ENCODE measurements around the gene KIRREL3. TPM values are rescaled to one million over a fixed set of nuclear protein-coding genes. Genes with fewer than 3 reads are reported as not detected.
"Not testable (repeated sequence)": the region's sequence is repeated elsewhere in the genome, so short reads cannot be mapped to it uniquely, and the experiment has no call there.

Gene KIRREL3
- total RNA-seq, 1 donor from 2014 or later: under 0.01 TPM

GRCh38 chr11:126400479-126400878, 600.1 kb downstream of the KIRREL3 start:
- Histone ChIP-seq H3K4me3 (ENCODE audit: low read length in 3 of 3) (no peak overlapping the region), H3K4me1 (ENCODE audit: control insufficient read depth in 3 of 3, insufficient read depth in 3 of 3, low read length in 3 of 3) (no peaks in the 10 kb centered on the region), H3K27me3 (ENCODE audit: control insufficient read depth in 3 of 3, insufficient read depth in 3 of 3, low read length in 3 of 3) (no peaks in the 10 kb centered on the region), H3K9me3 (ENCODE audit: control insufficient read depth in 3 of 3, low read length in 3 of 3) (no peaks in the 10 kb centered on the region), H3K27ac (ENCODE audit: low read depth, low read length) (no peak overlapping the region), H3K36me3 (ENCODE audit: control insufficient read depth in 3 of 3, insufficient read depth in 3 of 3, low read length in 3 of 3) (no peaks in the 10 kb centered on the region), H3K9ac (ENCODE audit: low read depth in 1 of 3, low read length in 3 of 3) (no peak overlapping the region)

- Histone ChIP-seq H3K4me1 (ENCODE audit: control insufficient read depth in 3 of 3, insufficient read depth in 3 of 3, low read length in 3 of 3) (no peaks in the 10 kb centered on the region), H3K9ac (ENCODE audit: low read depth in 1 of 3, low read length in 3 of 3) (no peak overlapping the region), H3K27ac (ENCODE audit: low read depth, low read length) (no peak overlapping the region), H3K27me3 (ENCODE audit: control insufficient read depth in 3 of 3, insufficient read depth in 3 of 3, low read length in 3 of 3) (no peaks in the 10 kb centered on the region), H3K36me3 (ENCODE audit: control insufficient read depth in 3 of 3, insufficient read depth in 3 of 3, low read length in 3 of 3) (no peaks in the 10 kb centered on the region), H3K9me3 (ENCODE audit: control insufficient read depth in 3 of 3, low read length in 3 of 3) (no peaks in the 10 kb centered on the region), H3K4me3 (ENCODE audit: low read length in 3 of 3) (no peak overlapping the region)
Observed at GRCh38 chr11:126400019-126400418, 600.6 kb downstream of the KIRREL3 start.

GRCh38 chr11:126398721-126399120, 601.8 kb downstream of the KIRREL3 start:
- no peak overlapping the region for H3K4me3 ChIP-seq (ENCODE audit: low read length in 3 of 3)
- H3K27me3 ChIP-seq (ENCODE audit: control insufficient read depth in 3 of 3, insufficient read depth in 3 of 3, low read length in 3 of 3): no peaks in the 10 kb centered on the region
- H3K27ac ChIP-seq (ENCODE audit: low read depth, low read length): no peak overlapping the region
- H3K9ac ChIP-seq (ENCODE audit: low read depth in 1 of 3, low read length in 3 of 3): no peak overlapping the region
- H3K4me1 ChIP-seq (ENCODE audit: control insufficient read depth in 3 of 3, insufficient read depth in 3 of 3, low read length in 3 of 3): no peaks in the 10 kb centered on the region
- no peaks in the 10 kb centered on the region for H3K36me3 ChIP-seq (ENCODE audit: control insufficient read depth in 3 of 3, insufficient read depth in 3 of 3, low read length in 3 of 3)
- no peaks in the 10 kb centered on the region for H3K9me3 ChIP-seq (ENCODE audit: control insufficient read depth in 3 of 3, low read length in 3 of 3)

- H3K36me3 ChIP-seq (ENCODE audit: control insufficient read depth in 3 of 3, insufficient read depth in 3 of 3, low read length in 3 of 3): no peaks in the 10 kb centered on the region
- H3K4me3 ChIP-seq (ENCODE audit: low read length in 3 of 3): no peak overlapping the region
- H3K27me3 ChIP-seq (ENCODE audit: control insufficient read depth in 3 of 3, insufficient read depth in 3 of 3, low read length in 3 of 3): no peaks in the 10 kb centered on the region
- H3K9ac ChIP-seq (ENCODE audit: low read depth in 1 of 3, low read length in 3 of 3): no peak overlapping the region
- no peak overlapping the region for H3K27ac ChIP-seq (ENCODE audit: low read depth, low read length)
- peaks cover 0 to 1% (median under 1%) of the 10 kb centered on the region in 3 donors for H3K4me1 ChIP-seq (ENCODE audit: control insufficient read depth in 3 of 3, insufficient read depth in 3 of 3, low read length in 3 of 3)
- no peaks in the 10 kb centered on the region for H3K9me3 ChIP-seq (ENCODE audit: control insufficient read depth in 3 of 3, low read length in 3 of 3)
Observed at GRCh38 chr11:126398296-126398695, 602.3 kb downstream of the KIRREL3 start.

GRCh38 chr11:126396965-126397364, 603.6 kb downstream of the KIRREL3 start:
- no peak overlapping the region for H3K27ac ChIP-seq (ENCODE audit: low read depth, low read length)
- no peaks in the 10 kb centered on the region for H3K9me3 ChIP-seq (ENCODE audit: control insufficient read depth in 3 of 3, low read length in 3 of 3)
- no peak overlapping the region for H3K4me3 ChIP-seq (ENCODE audit: low read length in 3 of 3)

GRCh38 chr11:126396266-126396665, 604.3 kb downstream of the KIRREL3 start:
- H3K4me3 ChIP-seq (ENCODE audit: low read length in 3 of 3); H3K36me3 ChIP-seq (ENCODE audit: control insufficient read depth in 3 of 3, insufficient read depth in 3 of 3, low read length in 3 of 3); H3K9ac ChIP-seq (ENCODE audit: low read depth in 1 of 3, low read length in 3 of 3); H3K27me3 ChIP-seq (ENCODE audit: control insufficient read depth in 3 of 3, insufficient read depth in 3 of 3, low read length in 3 of 3); H3K9me3 ChIP-seq (ENCODE audit: control insufficient read depth in 3 of 3, low read length in 3 of 3); H3K27ac ChIP-seq (ENCODE audit: low read depth, low read length): not testable (repeated sequence)
- peaks cover 8 to 13% (median 8%) of the 10 kb centered on the region in 3 donors for H3K4me1 ChIP-seq (ENCODE audit: control insufficient read depth in 3 of 3, insufficient read depth in 3 of 3, low read length in 3 of 3)

More at GRCh38 chr11:126396965-126397364, 603.6 kb downstream of the KIRREL3 start:
- Histone ChIP-seq H3K9ac (ENCODE audit: low read depth in 1 of 3, low read length in 3 of 3) (no peak overlapping the region), H3K27me3 (ENCODE audit: control insufficient read depth in 3 of 3, insufficient read depth in 3 of 3, low read length in 3 of 3) (no peaks in the 10 kb centered on the region), H3K36me3 (ENCODE audit: control insufficient read depth in 3 of 3, insufficient read depth in 3 of 3, low read length in 3 of 3) (no peaks in the 10 kb centered on the region), H3K4me1 (ENCODE audit: control insufficient read depth in 3 of 3, insufficient read depth in 3 of 3, low read length in 3 of 3) (peaks cover 5 to 9% (median 7%) of the 10 kb centered on the region in 3 donors)

- H3K27ac ChIP-seq (ENCODE audit: low read depth, low read length): not testable (repeated sequence)
Observed at GRCh38 chr11:126395784-126396183, 604.8 kb downstream of the KIRREL3 start.

GRCh38 chr11:126394634-126395072, 605.9 kb downstream of the KIRREL3 start:
- H3K9me3 ChIP-seq (ENCODE audit: control insufficient read depth in 3 of 3, low read length in 3 of 3); H3K36me3 ChIP-seq (ENCODE audit: control insufficient read depth in 3 of 3, insufficient read depth in 3 of 3, low read length in 3 of 3); H3K27me3 ChIP-seq (ENCODE audit: control insufficient read depth in 3 of 3, insufficient read depth in 3 of 3, low read length in 3 of 3); H3K4me3 ChIP-seq (ENCODE audit: low read length in 3 of 3); H3K27ac ChIP-seq (ENCODE audit: low read depth, low read length); H3K9ac ChIP-seq (ENCODE audit: low read depth in 1 of 3, low read length in 3 of 3): not testable (repeated sequence)
- peaks cover 8 to 13% (median 8%) of the 10 kb centered on the region in 3 donors for H3K4me1 ChIP-seq (ENCODE audit: control insufficient read depth in 3 of 3, insufficient read depth in 3 of 3, low read length in 3 of 3)

More at GRCh38 chr11:126395784-126396183, 604.8 kb downstream of the KIRREL3 start:
- H3K27me3 ChIP-seq (ENCODE audit: control insufficient read depth in 3 of 3, insufficient read depth in 3 of 3, low read length in 3 of 3); H3K9me3 ChIP-seq (ENCODE audit: control insufficient read depth in 3 of 3, low read length in 3 of 3); H3K4me3 ChIP-seq (ENCODE audit: low read length in 3 of 3); H3K36me3 ChIP-seq (ENCODE audit: control insufficient read depth in 3 of 3, insufficient read depth in 3 of 3, low read length in 3 of 3); H3K9ac ChIP-seq (ENCODE audit: low read depth in 1 of 3, low read length in 3 of 3): not testable (repeated sequence)
- peaks cover 8 to 13% (median 8%) of the 10 kb centered on the region in 3 donors for H3K4me1 ChIP-seq (ENCODE audit: control insufficient read depth in 3 of 3, insufficient read depth in 3 of 3, low read length in 3 of 3)

GRCh38 chr11:126394036-126394435, 606.5 kb downstream of the KIRREL3 start:
- Histone ChIP-seq H3K36me3 (ENCODE audit: control insufficient read depth in 3 of 3, insufficient read depth in 3 of 3, low read length in 3 of 3) (no peaks in the 10 kb centered on the region), H3K9me3 (ENCODE audit: control insufficient read depth in 3 of 3, low read length in 3 of 3) (no peaks in the 10 kb centered on the region), H3K4me1 (ENCODE audit: control insufficient read depth in 3 of 3, insufficient read depth in 3 of 3, low read length in 3 of 3) (peaks cover 8 to 13% (median 8%) of the 10 kb centered on the region in 3 donors), H3K27ac (ENCODE audit: low read depth, low read length) (no peak overlapping the region), H3K9ac (ENCODE audit: low read depth in 1 of 3, low read length in 3 of 3) (no peak overlapping the region), H3K4me3 (ENCODE audit: low read length in 3 of 3) (no peak overlapping the region), H3K27me3 (ENCODE audit: control insufficient read depth in 3 of 3, insufficient read depth in 3 of 3, low read length in 3 of 3) (no peaks in the 10 kb centered on the region)

GRCh38 chr11:126393143-126393542, 607.4 kb downstream of the KIRREL3 start:
- peaks cover 8 to 13% (median 8%) of the 10 kb centered on the region in 3 donors for H3K4me1 ChIP-seq (ENCODE audit: control insufficient read depth in 3 of 3, insufficient read depth in 3 of 3, low read length in 3 of 3)
- no peaks in the 10 kb centered on the region for H3K27me3 ChIP-seq (ENCODE audit: control insufficient read depth in 3 of 3, insufficient read depth in 3 of 3, low read length in 3 of 3)
- no peaks in the 10 kb centered on the region for H3K36me3 ChIP-seq (ENCODE audit: control insufficient read depth in 3 of 3, insufficient read depth in 3 of 3, low read length in 3 of 3)
- no peaks in the 10 kb centered on the region for H3K9me3 ChIP-seq (ENCODE audit: control insufficient read depth in 3 of 3, low read length in 3 of 3)
- H3K9ac ChIP-seq (ENCODE audit: low read depth in 1 of 3, low read length in 3 of 3): no peak overlapping the region
- H3K27ac ChIP-seq (ENCODE audit: low read depth, low read length): no peak overlapping the region
- H3K4me3 ChIP-seq (ENCODE audit: low read length in 3 of 3): no peak overlapping the region
